ENCODE data around the gene KIF2C. TPM values are rescaled to one million over a fixed set of nuclear protein-coding genes. Genes with fewer than 3 reads are reported as not detected.
"Not testable (repeated sequence)": the region's sequence is repeated elsewhere in the genome, so short reads cannot be mapped to it uniquely, and the experiment has no call there.

The KIF2C gene
- total RNA-seq, 4 donors from 2014 or later, result 0.46 to 0.55 TPM; not detected in 2

GRCh38 chr1:44810101-44810761 lies 70.6 kb downstream of the KIF2C start:
- Histone ChIP-seq H3K27ac (peak overlapping the region; percentile 84 to 94 (median 92)), H3K4me1 (peaks cover 39 to 61% of the 10 kb centered on the region in 2 donors), H3K4me3 (no peak overlapping the region), H3K36me3 (peaks cover 0 to 6% of the 10 kb centered on the region in 2 donors), H3K27me3 (no peaks in the 10 kb centered on the region), H3K9me3 (no peaks in the 10 kb centered on the region)
- TF ChIP-seq CTCF (IDR thresholded peaks at IDR 0.05 in 4 of 5, conservative IDR thresholded peaks at IDR 0.05 in 1 of 5) (no peak), POLR2A (IDR thresholded peaks at IDR 0.05) (no peak)
- intact Hi-C loops (cut with DNase I; ENCODE audit: low total_unique reads) (no loop called here), in situ Hi-C loops (cut with MboI; ENCODE audit: low sequenced_read_pairs in 4 of 4) (no loop called here)
- DNase-seq, result no peak
- ATAC-seq, result no peak

DNA sequence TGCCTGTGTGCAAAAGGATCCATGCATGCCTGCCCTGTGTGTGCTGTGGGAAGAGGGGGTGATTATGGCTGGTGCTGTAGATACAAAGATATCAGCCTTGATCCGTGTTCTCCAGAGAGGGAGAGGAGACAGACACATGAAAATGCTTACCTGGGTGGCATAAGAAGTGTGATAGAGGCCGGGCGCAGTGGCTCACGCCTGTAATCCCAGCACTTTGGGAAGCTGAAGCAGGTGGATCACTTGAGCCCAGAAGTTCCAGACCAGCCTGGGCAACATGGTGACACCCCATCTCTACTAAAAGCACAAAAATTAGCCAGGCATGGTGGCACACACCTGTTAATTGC lies 71.1 kb downstream of the KIF2C start:
- intact Hi-C loops (cut with DNase I; ENCODE audit: low total_unique reads); ATAC-seq; H3K36me3 ChIP-seq; H3K4me3 ChIP-seq; in situ Hi-C loops (cut with MboI; ENCODE audit: low sequenced_read_pairs in 4 of 4); DNase-seq; H3K27me3 ChIP-seq; H3K9me3 ChIP-seq: not testable (repeated sequence)
- peaks cover 39 to 58% of the 10 kb centered on the region in 2 donors for H3K4me1 ChIP-seq
- H3K27ac ChIP-seq, result peak overlapping the region in 3 of 4 donors; percentile 84 to 94 (median 90)

GRCh38 chr1:44811234-44811633 lies 71.6 kb downstream of the KIF2C start:
- Histone ChIP-seq H3K27ac (peak overlapping the region in 3 of 4 donors; percentile 9 to 94 (median 90)), H3K4me3 (no peak overlapping the region), H3K27me3 (no peaks in the 10 kb centered on the region), H3K4me1 (peaks cover 39 to 54% of the 10 kb centered on the region in 2 donors), H3K9me3 (no peaks in the 10 kb centered on the region), H3K36me3 (no peaks in the 10 kb centered on the region)
- TF ChIP-seq CTCF (IDR thresholded peaks at IDR 0.05 in 4 of 5, conservative IDR thresholded peaks at IDR 0.05 in 1 of 5) (no peak), POLR2A (IDR thresholded peaks at IDR 0.05) (no peak)
- DNase-seq, result no peak
- in situ Hi-C loops (cut with MboI; ENCODE audit: low sequenced_read_pairs in 4 of 4), result no loop called here
- no peak for ATAC-seq
- intact Hi-C loops (cut with DNase I; ENCODE audit: low total_unique reads), result no loop called here

DNA sequence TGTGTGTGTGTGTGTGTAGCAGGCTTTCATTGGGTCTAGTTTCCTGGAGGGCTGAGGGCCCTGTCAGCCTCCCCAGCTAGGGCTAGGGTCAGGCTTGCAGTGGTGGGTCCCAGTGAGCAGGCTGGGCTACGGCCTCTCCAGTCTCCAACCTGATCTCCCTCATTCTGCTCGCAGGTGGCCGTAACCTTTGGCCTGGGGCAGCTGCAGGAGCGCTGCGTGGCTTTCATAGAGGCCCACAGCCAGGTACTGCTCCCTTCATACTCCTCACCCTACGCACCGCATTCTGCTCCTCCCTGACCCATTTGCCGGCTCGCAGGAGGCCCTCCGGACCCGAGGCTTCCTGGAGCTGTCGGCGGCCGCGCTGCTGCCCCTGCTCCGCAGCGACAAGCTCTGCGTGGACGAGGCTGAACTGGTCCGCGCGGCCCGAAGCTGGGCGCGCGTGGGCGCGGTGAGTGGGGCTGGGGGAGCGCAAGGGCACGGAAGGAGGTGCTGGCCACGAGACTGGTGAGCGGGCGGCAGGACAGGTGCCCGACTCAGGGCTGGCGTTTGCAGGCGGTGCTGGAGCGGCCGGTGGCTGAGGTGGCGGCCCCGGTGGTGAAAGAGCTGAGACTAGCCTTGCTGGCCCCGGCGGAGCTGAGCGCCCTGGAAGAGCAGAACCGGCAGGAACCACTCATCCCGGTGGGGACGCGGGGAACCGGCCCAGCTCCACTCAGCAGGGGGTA lies 73.3 kb downstream of the KIF2C start:
- Histone ChIP-seq H3K9me3 (no peaks in the 10 kb centered on the region), H3K27ac (peak overlapping the region; percentile 89 to 98 (median 94)), H3K36me3 (no peaks in the 10 kb centered on the region), H3K4me1 (peaks cover 23 to 36% of the 10 kb centered on the region in 2 donors), H3K4me3 (peak overlapping the region; percentile 70 to 92 (median 72)), H3K27me3 (no peaks in the 10 kb centered on the region)
- in situ Hi-C loops (cut with MboI; ENCODE audit: low sequenced_read_pairs in 4 of 4), result no loop called here
- no peak for TF ChIP-seq CTCF (IDR thresholded peaks at IDR 0.05 in 4 of 5, conservative IDR thresholded peaks at IDR 0.05 in 1 of 5)
- TF ChIP-seq POLR2A (IDR thresholded peaks at IDR 0.05), result no peak
- intact Hi-C loops (cut with DNase I; ENCODE audit: low total_unique reads), result no loop called here
- ATAC-seq (peak in 1 of 2 donors; percentile 19), DNase-seq (no peak)

DNA sequence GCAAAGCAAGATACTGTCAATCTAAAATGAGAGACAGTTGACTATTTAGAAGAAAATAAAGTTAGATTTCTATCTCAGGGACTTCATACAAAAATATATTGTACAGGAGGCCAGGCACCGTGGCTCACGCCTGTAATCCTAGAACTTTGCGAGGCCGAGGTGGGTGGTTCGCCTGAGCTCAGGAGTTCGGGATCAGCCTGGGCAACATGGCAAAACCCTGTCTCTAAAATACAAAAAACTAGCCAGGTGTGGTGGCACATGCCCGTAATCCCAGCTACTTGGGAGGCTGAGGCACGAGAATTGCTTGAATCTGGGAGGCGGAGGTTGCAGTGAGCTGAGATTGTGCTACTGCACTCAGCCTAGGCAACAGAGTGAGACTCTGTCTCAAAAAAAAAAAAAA lies 76.3 kb downstream of the KIF2C start:
- H3K36me3 ChIP-seq; H3K9me3 ChIP-seq; intact Hi-C loops (cut with DNase I; ENCODE audit: low total_unique reads); H3K27me3 ChIP-seq; H3K27ac ChIP-seq; H3K4me3 ChIP-seq; in situ Hi-C loops (cut with MboI; ENCODE audit: low sequenced_read_pairs in 4 of 4); DNase-seq; ATAC-seq: not testable (repeated sequence)
- H3K4me1 ChIP-seq, result peaks cover 20 to 21% of the 10 kb centered on the region in 2 donors

All from gastrocnemius medialis (tissue), 4 donors.